ENCODE data around the gene CDH2. TPM values are rescaled to one million over a fixed set of nuclear protein-coding genes. Genes with fewer than 3 reads are reported as not detected.

Gene CDH2
- total RNA-seq, 5 donors from 2014 or later (not counting 1 experiment from before 2014, with no cell fraction given), result 0.16 to 0.76 (median 0.33) TPM; not detected in 1

DNA sequence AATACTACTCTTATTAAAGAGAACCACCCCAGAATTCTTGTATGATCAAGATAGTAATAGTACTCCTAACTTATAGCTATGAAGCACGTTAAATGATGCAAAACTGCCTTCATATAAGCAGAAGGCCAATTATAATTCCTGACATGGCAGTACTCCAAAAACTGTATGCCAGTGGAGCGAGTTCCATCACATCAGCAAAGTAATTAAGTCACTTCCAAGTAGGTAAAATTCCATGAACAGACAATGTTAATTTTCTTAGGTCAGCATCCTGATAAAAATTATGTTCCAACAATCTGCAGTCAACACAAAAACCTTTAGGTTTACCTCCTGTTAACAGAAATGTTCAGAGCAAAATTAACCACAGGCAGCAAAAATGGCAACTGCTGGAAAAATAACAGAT, 136.7 kb downstream of the CDH2 start:
- no peaks in the 10 kb centered on the region for H3K27me3 ChIP-seq (replicated peaks in 1 of 2; ENCODE audit: control insufficient read depth in 2 of 2, extremely low read depth in 1 of 2, insufficient read depth in 2 of 2, low read length in 1 of 2)
- H3K4me1 ChIP-seq (ENCODE audit: control insufficient read depth in 1 of 2, extremely low read depth in 1 of 2, insufficient read depth in 2 of 2, low read length in 2 of 2), result no peaks in the 10 kb centered on the region
- no peak for DNase-seq
- WGBS (ENCODE audit: insufficient coverage), result no CpG with 5 or more reads among the region's 2 CpGs
- POLR2A ChIA-PET, result no interaction called here
- no peak for ATAC-seq (replicated peaks in 1 of 4)
- Mint-ChIP-seq H3K4me1 (no peaks in the 10 kb centered on the region), H3K27ac (no peak overlapping the region), H3K27me3 (no peaks in the 10 kb centered on the region), H3K9me3 (peaks cover 0 to 17% (median 4%) of the 10 kb centered on the region in 3 donors), H3K4me3 (no peak overlapping the region), H3K36me3 (no peaks in the 10 kb centered on the region)
- H3K9me3 ChIP-seq, result no peaks in the 10 kb centered on the region
- CTCF ChIA-PET, result no interaction called here
- H3K36me3 ChIP-seq (ENCODE audit: control insufficient read depth in 2 of 2, extremely low read depth in 1 of 2, insufficient read depth in 1 of 2, low read length in 1 of 2), result no peaks in the 10 kb centered on the region
- H3K4me3 ChIP-seq (ENCODE audit: control insufficient read depth in 1 of 2, extremely low read depth in 1 of 2, low read length in 1 of 2), result no peak overlapping the region
- no peak overlapping the region for H3K27ac ChIP-seq (ENCODE audit: low read length)

DNA sequence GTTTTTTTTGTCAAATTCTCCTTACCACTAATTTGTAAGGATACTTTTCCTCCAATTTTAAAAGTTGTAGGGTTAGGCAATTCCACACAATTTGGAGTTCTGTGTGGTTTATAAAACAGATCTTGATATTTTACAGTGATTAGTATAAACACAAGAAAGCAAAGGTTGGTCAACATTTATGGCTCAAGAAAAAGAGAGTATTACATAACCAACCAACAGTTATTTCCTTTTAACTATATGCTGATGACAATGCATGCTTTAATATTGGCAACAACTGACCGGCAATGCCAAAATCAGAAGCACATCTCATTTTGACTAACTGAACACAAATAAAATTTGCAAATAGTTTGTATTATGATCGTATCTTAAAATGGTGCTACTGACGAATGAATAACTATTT, 137.2 kb downstream of the CDH2 start:
- H3K27ac ChIP-seq (ENCODE audit: low read length), result no peak overlapping the region
- Mint-ChIP-seq H3K9me3 (peaks cover 0 to 13% (median 4%) of the 10 kb centered on the region in 3 donors), H3K4me1 (no peaks in the 10 kb centered on the region), H3K27ac (no peak overlapping the region), H3K4me3 (no peak overlapping the region), H3K36me3 (no peaks in the 10 kb centered on the region), H3K27me3 (no peaks in the 10 kb centered on the region)
- no peak overlapping the region for H3K4me3 ChIP-seq (ENCODE audit: control insufficient read depth in 1 of 2, extremely low read depth in 1 of 2, low read length in 1 of 2)
- ChIA-PET POLR2A (no interaction called here), CTCF (no interaction called here)
- no peaks in the 10 kb centered on the region for H3K4me1 ChIP-seq (ENCODE audit: control insufficient read depth in 1 of 2, extremely low read depth in 1 of 2, insufficient read depth in 2 of 2, low read length in 2 of 2)
- ATAC-seq (replicated peaks in 1 of 4), result no peak
- H3K36me3 ChIP-seq (ENCODE audit: control insufficient read depth in 2 of 2, extremely low read depth in 1 of 2, insufficient read depth in 1 of 2, low read length in 1 of 2), result no peaks in the 10 kb centered on the region
- WGBS (ENCODE audit: insufficient coverage), result no CpG with 5 or more reads among the region's 3 CpGs
- no peak for DNase-seq
- no peaks in the 10 kb centered on the region for H3K9me3 ChIP-seq
- H3K27me3 ChIP-seq (replicated peaks in 1 of 2; ENCODE audit: control insufficient read depth in 2 of 2, extremely low read depth in 1 of 2, insufficient read depth in 2 of 2, low read length in 1 of 2), result no peaks in the 10 kb centered on the region

GRCh38 chr18:28039078-28039477, 137.9 kb downstream of the CDH2 start:
- no peak overlapping the region for H3K27ac Mint-ChIP-seq
- no peak overlapping the region for H3K4me3 Mint-ChIP-seq
- ATAC-seq (replicated peaks in 1 of 4), result no peak
- H3K36me3 ChIP-seq (ENCODE audit: control insufficient read depth in 2 of 2, extremely low read depth in 1 of 2, insufficient read depth in 1 of 2, low read length in 1 of 2), result no peaks in the 10 kb centered on the region
- ChIA-PET CTCF (no interaction called here), POLR2A (no interaction called here)
- no peaks in the 10 kb centered on the region for H3K27me3 ChIP-seq (replicated peaks in 1 of 2; ENCODE audit: control insufficient read depth in 2 of 2, extremely low read depth in 1 of 2, insufficient read depth in 2 of 2, low read length in 1 of 2)
- H3K9me3 ChIP-seq, result no peaks in the 10 kb centered on the region
- WGBS (ENCODE audit: insufficient coverage), result 90% methylated on average over 3 of the region's 5 CpGs
- H3K4me3 ChIP-seq (ENCODE audit: control insufficient read depth in 1 of 2, extremely low read depth in 1 of 2, low read length in 1 of 2), result no peak overlapping the region
- H3K27me3 Mint-ChIP-seq, result no peaks in the 10 kb centered on the region
- no peaks in the 10 kb centered on the region for H3K4me1 ChIP-seq (ENCODE audit: control insufficient read depth in 1 of 2, extremely low read depth in 1 of 2, insufficient read depth in 2 of 2, low read length in 2 of 2)
- no peak overlapping the region for H3K27ac ChIP-seq (ENCODE audit: low read length)
- no peak for DNase-seq
- peaks cover 0 to 13% (median 4%) of the 10 kb centered on the region in 3 donors for H3K9me3 Mint-ChIP-seq
- H3K4me1 Mint-ChIP-seq, result no peaks in the 10 kb centered on the region
- no peaks in the 10 kb centered on the region for H3K36me3 Mint-ChIP-seq

GRCh38 chr18:28036488-28036887, 140.4 kb downstream of the CDH2 start:
- Histone ChIP-seq H3K9me3 (no peaks in the 10 kb centered on the region), H3K27ac (ENCODE audit: low read length) (no peak overlapping the region), H3K4me1 (ENCODE audit: control insufficient read depth in 1 of 2, extremely low read depth in 1 of 2, insufficient read depth in 2 of 2, low read length in 2 of 2) (no peaks in the 10 kb centered on the region), H3K36me3 (ENCODE audit: control insufficient read depth in 2 of 2, extremely low read depth in 1 of 2, insufficient read depth in 1 of 2, low read length in 1 of 2) (no peaks in the 10 kb centered on the region), H3K4me3 (ENCODE audit: control insufficient read depth in 1 of 2, extremely low read depth in 1 of 2, low read length in 1 of 2) (no peak overlapping the region), H3K27me3 (replicated peaks in 1 of 2; ENCODE audit: control insufficient read depth in 2 of 2, extremely low read depth in 1 of 2, insufficient read depth in 2 of 2, low read length in 1 of 2) (no peaks in the 10 kb centered on the region)
- no peaks in the 10 kb centered on the region for H3K4me1 Mint-ChIP-seq
- ATAC-seq (replicated peaks in 1 of 4), result no peak
- no peak overlapping the region for H3K27ac Mint-ChIP-seq
- DNase-seq, result no peak
- WGBS (ENCODE audit: insufficient coverage), result no CpG with 5 or more reads among the region's 5 CpGs
- H3K4me3 Mint-ChIP-seq, result no peak overlapping the region
- POLR2A ChIA-PET, result no interaction called here
- no peaks in the 10 kb centered on the region for H3K36me3 Mint-ChIP-seq
- CTCF ChIA-PET, result no interaction called here
- H3K9me3 Mint-ChIP-seq, result peaks cover 4 to 14% (median 6%) of the 10 kb centered on the region in 3 donors
- H3K27me3 Mint-ChIP-seq, result no peaks in the 10 kb centered on the region

- Histone ChIP-seq H3K27me3 (replicated peaks in 1 of 2; ENCODE audit: control insufficient read depth in 2 of 2, extremely low read depth in 1 of 2, insufficient read depth in 2 of 2, low read length in 1 of 2) (no peaks in the 10 kb centered on the region), H3K4me3 (ENCODE audit: control insufficient read depth in 1 of 2, extremely low read depth in 1 of 2, low read length in 1 of 2) (no peak overlapping the region), H3K9me3 (no peaks in the 10 kb centered on the region), H3K4me1 (ENCODE audit: control insufficient read depth in 1 of 2, extremely low read depth in 1 of 2, insufficient read depth in 2 of 2, low read length in 2 of 2) (no peaks in the 10 kb centered on the region), H3K36me3 (ENCODE audit: control insufficient read depth in 2 of 2, extremely low read depth in 1 of 2, insufficient read depth in 1 of 2, low read length in 1 of 2) (no peaks in the 10 kb centered on the region), H3K27ac (ENCODE audit: low read length) (no peak overlapping the region)
- CTCF ChIA-PET, result no interaction called here
- Mint-ChIP-seq H3K27ac (no peak overlapping the region), H3K9me3 (peaks cover 10 to 22% (median 13%) of the 10 kb centered on the region in 3 donors), H3K36me3 (no peaks in the 10 kb centered on the region), H3K4me3 (no peak overlapping the region), H3K4me1 (no peaks in the 10 kb centered on the region), H3K27me3 (no peaks in the 10 kb centered on the region)
- DNase-seq, result no peak
- POLR2A ChIA-PET, result no interaction called here
- ATAC-seq (replicated peaks in 1 of 4), result no peak
- WGBS (ENCODE audit: insufficient coverage), result no CpG with 5 or more reads among the region's 5 CpGs
Observed at GRCh38 chr18:28034567-28034966, 142.4 kb downstream of the CDH2 start.

DNA sequence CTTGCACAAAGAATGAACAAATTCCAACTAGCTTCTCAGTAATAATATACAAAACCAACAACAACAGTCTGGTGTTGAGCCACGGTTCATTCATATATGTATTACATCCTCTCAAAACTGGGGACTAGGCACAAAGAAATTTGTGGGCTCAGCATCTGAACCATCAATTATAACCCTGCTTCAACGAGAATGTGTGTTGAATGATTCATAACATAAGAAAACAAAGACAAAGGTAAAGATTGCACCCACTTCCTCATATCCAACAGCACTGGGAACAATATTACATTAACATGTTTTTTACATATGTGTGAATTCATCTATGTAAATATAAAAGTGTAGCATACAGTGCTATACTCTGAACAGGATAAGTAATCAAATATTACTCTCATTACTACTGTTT, 144.8 kb downstream of the CDH2 start:
- no CpG with 5 or more reads among the region's 2 CpGs for WGBS (ENCODE audit: insufficient coverage)
- POLR2A ChIA-PET, result no interaction called here
- no peak overlapping the region for H3K4me3 Mint-ChIP-seq
- ATAC-seq (replicated peaks in 1 of 4), result no peak
- H3K36me3 Mint-ChIP-seq, result no peaks in the 10 kb centered on the region
- DNase-seq, result no peak
- Histone ChIP-seq H3K27me3 (replicated peaks in 1 of 2; ENCODE audit: control insufficient read depth in 2 of 2, extremely low read depth in 1 of 2, insufficient read depth in 2 of 2, low read length in 1 of 2) (no peaks in the 10 kb centered on the region), H3K4me1 (ENCODE audit: control insufficient read depth in 1 of 2, extremely low read depth in 1 of 2, insufficient read depth in 2 of 2, low read length in 2 of 2) (no peaks in the 10 kb centered on the region), H3K9me3 (no peaks in the 10 kb centered on the region), H3K4me3 (ENCODE audit: control insufficient read depth in 1 of 2, extremely low read depth in 1 of 2, low read length in 1 of 2) (no peak overlapping the region), H3K36me3 (ENCODE audit: control insufficient read depth in 2 of 2, extremely low read depth in 1 of 2, insufficient read depth in 1 of 2, low read length in 1 of 2) (no peaks in the 10 kb centered on the region), H3K27ac (ENCODE audit: low read length) (no peak overlapping the region)
- H3K27me3 Mint-ChIP-seq, result no peaks in the 10 kb centered on the region
- no peak overlapping the region for H3K27ac Mint-ChIP-seq
- H3K9me3 Mint-ChIP-seq, result peaks cover 6 to 13% (median 11%) of the 10 kb centered on the region in 3 donors
- H3K4me1 Mint-ChIP-seq, result no peaks in the 10 kb centered on the region
- CTCF ChIA-PET, result no interaction called here

GRCh38 chr18:28030458-28030857, 146.5 kb downstream of the CDH2 start:
- Mint-ChIP-seq H3K4me3 (no peak overlapping the region), H3K9me3 (peaks cover 6 to 17% (median 12%) of the 10 kb centered on the region in 3 donors), H3K36me3 (no peaks in the 10 kb centered on the region), H3K4me1 (no peaks in the 10 kb centered on the region), H3K27me3 (no peaks in the 10 kb centered on the region), H3K27ac (no peak overlapping the region)
- H3K9me3 ChIP-seq, result no peaks in the 10 kb centered on the region
- POLR2A ChIA-PET, result no interaction called here
- ATAC-seq (replicated peaks in 1 of 4), result no peak
- H3K27ac ChIP-seq (ENCODE audit: low read length), result no peak overlapping the region
- DNase-seq, result no peak
- H3K27me3 ChIP-seq (replicated peaks in 1 of 2; ENCODE audit: control insufficient read depth in 2 of 2, extremely low read depth in 1 of 2, insufficient read depth in 2 of 2, low read length in 1 of 2), result no peaks in the 10 kb centered on the region
- no peak overlapping the region for H3K4me3 ChIP-seq (ENCODE audit: control insufficient read depth in 1 of 2, extremely low read depth in 1 of 2, low read length in 1 of 2)
- H3K36me3 ChIP-seq (ENCODE audit: control insufficient read depth in 2 of 2, extremely low read depth in 1 of 2, insufficient read depth in 1 of 2, low read length in 1 of 2), result no peaks in the 10 kb centered on the region
- CTCF ChIA-PET, result no interaction called here
- no peaks in the 10 kb centered on the region for H3K4me1 ChIP-seq (ENCODE audit: control insufficient read depth in 1 of 2, extremely low read depth in 1 of 2, insufficient read depth in 2 of 2, low read length in 2 of 2)
- no CpG with 5 or more reads among the region's 1 CpG for WGBS (ENCODE audit: insufficient coverage)

All from T-cell (primary cell).